K562 (cell line): ENCODE results near the gene DPCD. TPM values are rescaled to one million over a fixed set of nuclear protein-coding genes. Genes with fewer than 3 reads are reported as not detected.

ENCODE experiments used
- ATAC-seq: fragments of 200-7000 bp; cut with Tn5 transposase; 3 replicates; pipeline ENCODE4 v1.9.1; 2020; ENCODE audit warnings: moderate library complexity
- BruUV-seq: library from RNA; stranded (reverse); fragments of 400-500 nt; replicated peaks from 2 replicates; lab custom pipeline; 2021; lab: Mats Ljungman, UMichigan
- CTCF ChIA-PET: fragments of 300-600 bp; formaldehyde crosslinking; extraction: SDS; loops from one replicate; lab custom pipeline; 2021; ENCODE audit warnings: low intra/inter-chr PET ratio; lab: Yijun Ruan, JAX
- POLR2A ChIA-PET: fragments of 300-600, 350-650 bp; sonication (Branson Sonifier 250); formaldehyde crosslinking; extraction: SDS; loops from one replicate; lab custom pipeline; 2021; ENCODE audit warnings: antibody characterized with exemption, inconsistent platforms; lab: Yijun Ruan, JAX
- DNase-seq, 4 experiments: peaks; one replicate each; pipeline versions ENCODE4 v3.0.0 to v3.0.0-alpha.2; 2011 to 2018; ENCODE audit warnings: low spot score in 3 of 4, mixed read lengths in 3 of 4; ENCODE audit errors: extremely low read depth in 1 of 4
- FAIRE-seq: peaks from 2 replicates; lab custom pipeline; 2011; peaks lifted over from hg19 to GRCh38; lab: Jason Lieb, UNC
- H2AFZ ChIP-seq: 2 replicates; pipeline ENCODE4 v1.6.0; 2011; ENCODE audit warnings: low read depth, low read length, control low read depth, inconsistent platforms
- H3K27ac ChIP-seq: fragments of 200-600 bp; 3 replicates; pipeline ENCODE4 v1.8.0; 2011; ENCODE audit warnings: low read depth, mild to moderate bottlenecking, control low read depth, inconsistent platforms, low read length, moderate library complexity, mixed read lengths; ENCODE audit errors: extremely low read depth
- H3K27me3 ChIP-seq, 2 experiments: fragments of 300-600 bp in 1 of 2; 2 replicates in 1 of 2; 3 replicates in 1 of 2; pipeline versions ENCODE4 v1.6.0 to v1.8.0; 2011; ENCODE audit warnings: inconsistent platforms in 2 of 2, low read length in 2 of 2, mild to moderate bottlenecking in 1 of 2, mixed read lengths in 1 of 2, moderate library complexity in 1 of 2; ENCODE audit not compliant: control insufficient read depth in 2 of 2, insufficient read depth in 2 of 2
- H3K36me3 ChIP-seq: fragments of 300-600 bp; 3 replicates; pipeline ENCODE4 v1.8.0; 2011; ENCODE audit warnings: mild to moderate bottlenecking, low read length, inconsistent platforms; ENCODE audit not compliant: control insufficient read depth, insufficient read depth
- H3K4me1 ChIP-seq, 2 experiments: fragments of 200-600 bp in 1 of 2; replicated peaks in 1 of 2; 2 replicates in 1 of 2; 3 replicates in 1 of 2; pipeline versions ENCODE4 v1.5.1 to v1.8.0; 2011; ENCODE audit warnings: inconsistent platforms in 2 of 2, low read length in 2 of 2, mild to moderate bottlenecking in 1 of 2, mixed read lengths in 1 of 2, moderate library complexity in 1 of 2; ENCODE audit not compliant: control insufficient read depth in 2 of 2, insufficient read depth in 2 of 2
- H3K4me2 ChIP-seq: 2 replicates; pipeline ENCODE4 v1.6.1; 2011; ENCODE audit warnings: low read length, control low read depth, inconsistent platforms, mixed read lengths; ENCODE audit not compliant: insufficient read depth
- H3K4me3 ChIP-seq: fragments of 200-600 bp; sonication (generic), shearing (Covaris generic); 2 replicates; pipeline ENCODE4 v1.5.1; 2016; ENCODE audit warnings: control low read depth, inconsistent platforms
- H3K79me2 ChIP-seq: fragments of 200-600 bp; 3 replicates; pipeline ENCODE4 v1.8.0; 2011; ENCODE audit warnings: low read length, inconsistent platforms; ENCODE audit not compliant: control insufficient read depth, insufficient read depth
- H3K9ac ChIP-seq, 2 experiments: 2 replicates each; pipeline versions ENCODE4 v1.6.0 to v1.6.1; 2011; ENCODE audit warnings: low read depth in 2 of 2, low read length in 2 of 2, control low read depth in 1 of 2, inconsistent platforms in 1 of 2, mild to moderate bottlenecking in 1 of 2, mixed read lengths in 1 of 2; ENCODE audit not compliant: insufficient read depth in 1 of 2
- H3K9me1 ChIP-seq: one replicate; pipeline ENCODE4 v1.6.0; 2011; ENCODE audit warnings: inconsistent platforms, mild to moderate bottlenecking, low read length, moderate library complexity; ENCODE audit not compliant: control insufficient read depth, insufficient read depth
- H3K9me3 ChIP-seq: replicated peaks from 2 replicates; pipeline ENCODE4 v1.5.1; 2011; ENCODE audit warnings: low read depth, low read length, inconsistent platforms; ENCODE audit not compliant: control insufficient read depth, insufficient read depth
- H4K20me1 ChIP-seq: replicated peaks from 2 replicates; pipeline ENCODE4 v1.6.1; 2011; ENCODE audit warnings: low read length, inconsistent platforms, mixed read lengths; ENCODE audit not compliant: control insufficient read depth, insufficient read depth
- WGBS: fragments of 100-300 bp; shearing (Covaris generic); methylation state at CpG from one replicate; pipeline ENCODE4 v1.1.6; 2016; ENCODE audit warnings: low coverage, mixed read lengths; ENCODE audit not compliant: insufficient coverage; ENCODE audit errors: missing lambda C conversion rate; 5-methylcytosine and 5-hydroxymethylcytosine counted together
- in situ Hi-C: fragments of 300-500 bp; cut with MboI; formaldehyde crosslinking; loops from 4 replicates; pipeline ENCODE4 v1.15.0; 2018; ENCODE audit warnings: inconsistent platforms, mixed read lengths
- intact Hi-C: fragments of 100-400 bp; cut with micrococcal nuclease; formaldehyde crosslinking; loops from 2 replicates; pipeline ENCODE4 v1.14.2; 2022
- polyA plus RNA-seq, 8 experiments: library from polyadenylated mRNA; depleted of rRNA in 4 of 8; stranded (reverse) in 5 of 8; unstranded in 3 of 8; fragments of >200 nt; fragmentation: Nextera tagmentation in 2 of 8; fragmentation: Illumina TruSeq in 1 of 8; extraction: Ambion mirVana in 2 of 8; extraction: Trizol in 1 of 8; gene quantifications; 2 replicates each; pipeline versions ENCODE4 v1.2.1 to v1.2.3, GENCODE V29; 2011 to 2014; ENCODE audit warnings: inconsistent platforms in 1 of 8, missing spikeins in 1 of 8
- total RNA-seq, 7 experiments: library from RNA; depleted of rRNA in 6 of 7; stranded (reverse); fragments of >200 nt in 6 of 7; fragmentation: Illumina TruSeq in 2 of 7; extraction: Trizol in 2 of 7; gene quantifications; 2 replicates each; pipeline versions ENCODE4 v1.2.1 to v1.2.3, GENCODE V29; 2011 to 2021; ENCODE audit warnings: low replicate concordance in 1 of 7
- TF ChIP-seq, protein P1 (sequence below): fragments of 250-450 bp; sonication (Bioruptor Pico); IDR thresholded peaks from 2 replicates; pipeline ENCODE4 v1.8.0; 2021; ENCODE audit warnings: borderline replicate concordance, mild to moderate bottlenecking, moderate library complexity; ENCODE audit not compliant: poor library complexity, severe bottlenecking
- TF ChIP-seq, protein P2 (sequence below): fragments of 450-650 bp; IDR thresholded peaks from 2 replicates; pipeline ENCODE4 v1.6.1; 2018; ENCODE audit warnings: mild to moderate bottlenecking, low read depth; ENCODE audit not compliant: partially characterized antibody
- TF ChIP-seq, protein P3 (sequence below): fragments of 200-800 bp; sonication (Bioruptor generic); IDR thresholded peaks from 2 replicates; pipeline ENCODE4 v1.6.1; 2017; ENCODE audit warnings: missing genetic modification characterization, missing compliant biosample characterization

DPCD gene
- total and polyA plus RNA-seq, 9 of the 15 experiments (the other 6 are each of a cell fraction or from before 2014, with no cell fraction given): 12.1 to 45.2 (median 20.0) TPM

DNA sequence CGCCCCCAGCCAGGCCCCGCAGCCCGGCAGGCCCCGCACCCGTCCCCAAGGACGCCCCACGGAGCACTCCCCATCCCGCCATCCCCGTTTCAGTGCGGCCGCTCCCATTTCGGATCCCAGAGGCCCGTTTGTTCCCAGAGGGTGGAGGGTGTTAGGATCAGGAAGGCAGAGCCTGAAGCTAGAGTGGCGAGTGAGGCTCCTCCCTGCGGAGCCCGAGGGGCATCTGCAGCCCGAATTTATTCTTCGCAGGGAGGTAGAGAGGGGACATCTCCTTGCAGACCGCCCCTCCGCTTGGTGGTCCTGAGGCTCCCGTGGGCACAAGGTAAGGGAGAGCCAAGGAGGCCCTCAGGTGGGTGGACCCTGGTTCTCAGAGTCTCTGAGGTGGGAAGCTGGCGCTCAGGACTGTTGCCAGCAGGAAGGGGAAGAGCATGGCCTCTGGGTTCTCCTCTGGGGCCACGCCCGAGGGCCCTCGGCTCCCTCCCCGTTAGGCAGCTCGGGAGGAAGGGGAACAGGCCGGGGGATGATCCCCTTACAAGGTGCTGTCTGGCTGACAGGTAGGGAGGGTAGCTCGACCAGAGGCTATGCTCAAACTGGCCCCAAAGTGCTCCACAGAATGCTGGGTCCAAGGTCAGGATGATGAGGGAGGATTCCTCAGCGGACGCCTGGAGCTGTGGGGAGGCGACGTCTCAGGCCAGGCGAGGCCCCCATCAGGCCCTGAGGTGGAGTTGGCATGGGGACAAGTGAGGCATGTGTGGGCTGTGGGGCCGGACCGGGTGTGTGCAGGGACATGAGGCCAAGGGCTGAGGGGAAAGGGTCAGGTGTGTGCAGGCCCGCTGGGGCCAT is 17.5 kb upstream of the DPCD start:
- H3K9ac ChIP-seq: peak overlapping the region; percentile 26 to 74; a peak in 3 of 4 replicates
- DNase-seq (no peak), FAIRE-seq (no peak), ATAC-seq (peak; percentile 30)
- no TSS peak for BruUV-seq
- H3K4me3 ChIP-seq: peak overlapping the region; percentile 54
- no peaks in the 10 kb centered on the region for H3K27me3 ChIP-seq
- peaks cover 25 to 53% of the 10 kb centered on the region in 2 experiments for H3K4me1 ChIP-seq
- TF ChIP-seq, protein P1, sequence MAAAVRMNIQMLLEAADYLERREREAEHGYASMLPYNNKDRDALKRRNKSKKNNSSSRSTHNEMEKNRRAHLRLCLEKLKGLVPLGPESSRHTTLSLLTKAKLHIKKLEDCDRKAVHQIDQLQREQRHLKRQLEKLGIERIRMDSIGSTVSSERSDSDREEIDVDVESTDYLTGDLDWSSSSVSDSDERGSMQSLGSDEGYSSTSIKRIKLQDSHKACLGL (CRISPR knock-in tag): no peak
- TF ChIP-seq, protein P2, sequence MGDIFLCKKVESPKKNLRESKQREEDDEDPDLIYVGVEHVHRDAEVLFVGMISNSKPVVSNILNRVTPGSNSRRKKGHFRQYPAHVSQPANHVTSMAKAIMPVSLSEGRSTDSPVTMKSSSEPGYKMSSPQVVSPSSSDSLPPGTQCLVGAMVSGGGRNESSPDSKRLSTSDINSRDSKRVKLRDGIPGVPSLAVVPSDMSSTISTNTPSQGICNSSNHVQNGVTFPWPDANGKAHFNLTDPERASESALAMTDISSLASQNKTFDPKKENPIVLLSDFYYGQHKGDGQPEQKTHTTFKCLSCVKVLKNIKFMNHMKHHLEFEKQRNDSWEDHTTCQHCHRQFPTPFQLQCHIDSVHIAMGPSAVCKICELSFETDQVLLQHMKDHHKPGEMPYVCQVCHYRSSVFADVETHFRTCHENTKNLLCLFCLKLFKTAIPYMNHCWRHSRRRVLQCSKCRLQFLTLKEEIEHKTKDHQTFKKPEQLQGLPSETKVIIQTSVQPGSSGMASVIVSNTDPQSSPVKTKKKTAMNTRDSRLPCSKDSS: no peak
- TF ChIP-seq, protein P3, sequence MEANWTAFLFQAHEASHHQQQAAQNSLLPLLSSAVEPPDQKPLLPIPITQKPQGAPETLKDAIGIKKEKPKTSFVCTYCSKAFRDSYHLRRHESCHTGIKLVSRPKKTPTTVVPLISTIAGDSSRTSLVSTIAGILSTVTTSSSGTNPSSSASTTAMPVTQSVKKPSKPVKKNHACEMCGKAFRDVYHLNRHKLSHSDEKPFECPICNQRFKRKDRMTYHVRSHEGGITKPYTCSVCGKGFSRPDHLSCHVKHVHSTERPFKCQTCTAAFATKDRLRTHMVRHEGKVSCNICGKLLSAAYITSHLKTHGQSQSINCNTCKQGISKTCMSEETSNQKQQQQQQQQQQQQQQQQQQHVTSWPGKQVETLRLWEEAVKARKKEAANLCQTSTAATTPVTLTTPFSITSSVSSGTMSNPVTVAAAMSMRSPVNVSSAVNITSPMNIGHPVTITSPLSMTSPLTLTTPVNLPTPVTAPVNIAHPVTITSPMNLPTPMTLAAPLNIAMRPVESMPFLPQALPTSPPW (CRISPR knock-in tag): 0 out of 2 replicates have a peak, but pooled peaks have one; percentile 4
- H3K4me2 ChIP-seq: peak overlapping the region; percentile 78
- intact Hi-C loops (loop anchor here (1.0 to 10.0 kb wide), 3 partner anchors 75 to 269 kb away; no protein-coding TSS in a partner anchor), in situ Hi-C loops (loop anchor here (5.0 kb wide), 1 partner anchor 358 kb away; no protein-coding TSS in a partner anchor)
- WGBS: 15% methylated on average over 25 of the region's 37 CpGs
- H3K36me3 ChIP-seq: no peaks in the 10 kb centered on the region
- H3K9me3 ChIP-seq: no peaks in the 10 kb centered on the region; the same call in 1 of the 2 replicates
- H4K20me1 ChIP-seq: no peaks in the 10 kb centered on the region; the same call in 1 of the 2 replicates
- H3K79me2 ChIP-seq: no peaks in the 10 kb centered on the region
- ChIA-PET CTCF (interaction anchor here (0.5 to 1.8 kb wide), 8 partner anchors 75 to 578 kb away, joined by 3 to 8 read pairs (median 4); no protein-coding TSS in a partner anchor), POLR2A (interaction anchor here (0.6 to 0.7 kb wide), 4 partner anchors 16 to 388 kb away, joined by 3 to 4 read pairs (median 3); no protein-coding TSS in a partner anchor)
- H3K27ac ChIP-seq: no peak overlapping the region
- H3K9me1 ChIP-seq: peaks cover 9% of the 10 kb centered on the region
- peak overlapping the region; percentile 94 for H2AFZ ChIP-seq
